NCI-H187 treated with DMSO at 0.1 percent for 48 hours (cell line): ENCODE results near the gene HABP2.

Experiments used
- DNase-seq: peaks from one replicate; lab custom pipeline; 2025; lab: John Stamatoyannopoulos, UW

The HABP2 gene

GRCh38 chr10:113557903-113558321, 5.1 kb downstream of the HABP2 start:
- DNase-seq = no peak

- no peak for DNase-seq
Measured at GRCh38 chr10:113560071-113560470, 7.2 kb downstream of the HABP2 start.

DNA sequence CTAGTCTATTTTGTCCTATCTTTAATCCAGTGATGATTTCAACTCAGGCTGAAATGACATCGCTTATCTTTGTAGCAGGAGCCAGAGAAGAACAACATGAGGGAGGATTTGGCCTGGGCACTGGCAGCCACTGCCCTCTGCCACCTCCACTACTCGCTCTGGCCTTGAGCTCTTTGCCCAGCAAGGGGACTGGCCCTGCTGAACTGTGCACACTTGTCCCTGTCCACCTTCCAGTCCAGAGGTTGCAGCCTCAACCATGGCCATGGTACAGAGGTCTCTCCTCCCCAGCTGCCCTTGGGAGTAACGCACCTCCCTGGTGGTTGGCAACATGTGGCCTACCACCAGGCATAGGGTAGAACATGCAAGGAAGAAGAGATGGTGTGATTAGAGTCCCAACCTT, 8.4 kb downstream of the HABP2 start:
- DNase-seq = no peak

DNA sequence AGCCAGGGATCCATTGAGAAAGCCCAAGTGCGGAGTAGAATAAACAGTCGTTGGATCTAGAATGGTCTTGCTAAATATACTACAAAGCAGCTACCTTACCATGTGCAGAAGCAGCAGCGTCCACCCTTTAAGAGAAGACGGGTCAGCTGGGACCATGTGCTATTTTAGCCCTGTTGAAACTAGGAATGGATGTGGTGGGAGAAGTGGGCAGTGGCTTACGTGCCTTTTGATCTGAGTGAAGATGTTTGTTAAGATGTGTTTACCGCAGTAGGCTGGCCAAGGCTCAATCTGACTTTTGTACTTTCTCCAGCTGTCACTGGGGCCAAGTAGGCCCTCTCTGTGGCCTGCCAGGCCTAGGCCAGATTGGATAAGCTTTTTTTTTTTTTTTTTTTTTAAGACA, 9.2 kb downstream of the HABP2 start:
- no peak for DNase-seq

DNA sequence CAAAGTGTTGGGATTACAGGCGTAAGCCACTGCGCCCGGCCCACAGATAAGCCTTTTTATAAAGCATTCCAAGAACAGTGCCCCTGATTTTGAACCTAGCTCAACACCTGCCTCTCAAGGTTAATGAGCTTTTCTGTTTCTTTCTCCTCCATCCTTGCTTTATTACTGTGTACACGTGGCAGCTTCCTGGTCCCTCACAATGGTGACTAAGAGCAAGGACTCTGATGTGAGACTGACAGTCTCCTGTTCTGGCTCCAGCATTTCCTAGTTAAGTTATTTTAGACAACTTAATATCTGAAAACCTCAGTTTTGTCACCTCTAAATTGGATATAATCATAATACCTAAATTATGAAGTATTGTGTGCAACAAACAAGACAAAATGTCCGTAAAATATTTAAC, 9.9 kb downstream of the HABP2 start:
- DNase-seq = no peak

DNA sequence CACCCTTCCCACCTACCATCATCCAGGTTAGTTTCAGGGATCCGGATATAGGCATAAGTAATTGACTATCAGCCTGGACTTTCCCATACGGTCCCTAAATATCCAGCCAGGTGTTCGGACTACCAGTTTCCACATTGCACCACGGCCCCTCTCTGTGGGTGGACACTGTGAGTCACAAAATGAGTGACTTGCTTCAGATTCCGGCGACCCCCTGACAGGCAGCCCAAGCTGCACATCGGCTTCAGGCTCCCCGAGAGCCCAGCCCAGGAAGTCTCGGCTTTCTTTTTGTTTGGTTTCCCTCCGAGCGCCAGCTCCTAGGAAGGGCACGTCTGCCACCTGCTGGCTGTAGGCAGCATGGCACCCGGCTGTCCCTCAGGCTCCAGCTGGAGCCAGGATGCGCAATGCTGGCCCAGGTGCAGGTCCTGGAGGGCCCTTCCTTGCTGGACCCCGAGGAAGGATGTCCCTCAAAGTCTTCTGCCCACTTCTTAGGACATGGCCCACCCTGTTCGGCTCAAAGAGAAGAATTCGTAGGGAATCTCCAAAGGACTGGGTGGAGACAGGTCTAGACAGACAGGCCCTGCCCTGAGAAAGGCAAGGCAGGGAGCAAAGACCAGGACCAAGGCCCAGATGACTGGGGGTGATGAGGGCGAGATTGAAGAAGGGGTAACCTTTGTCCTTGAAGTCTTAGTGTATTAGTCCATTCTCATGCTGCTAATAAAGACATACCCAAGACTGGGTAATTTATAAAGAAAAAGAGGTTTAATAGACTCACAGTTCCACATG, 10.6 kb downstream of the HABP2 start:
- no peak for DNase-seq

- DNase-seq = no peak
Measured at GRCh38 chr10:113565364-113565763, 12.5 kb downstream of the HABP2 start.

DNA sequence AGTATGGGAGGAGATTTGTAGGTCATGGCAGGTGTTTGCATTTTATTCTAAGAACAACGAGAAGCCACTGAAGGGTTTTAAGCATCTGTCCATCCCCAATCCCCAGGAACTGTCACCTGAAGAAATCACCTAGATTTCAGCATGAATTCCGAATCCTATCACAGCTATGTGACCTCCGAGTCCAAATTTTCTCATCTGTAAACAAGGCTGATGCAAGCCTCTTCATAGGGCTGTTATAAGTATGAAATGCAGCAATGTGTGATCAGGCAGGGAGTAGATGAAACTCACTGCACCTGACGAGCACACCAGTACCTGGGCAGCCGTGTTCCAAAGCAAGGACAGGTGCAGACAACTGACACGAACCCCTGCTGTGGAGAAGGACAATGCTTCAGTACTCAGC, 14.0 kb downstream of the HABP2 start:
- peak; percentile 66 for DNase-seq

DNA sequence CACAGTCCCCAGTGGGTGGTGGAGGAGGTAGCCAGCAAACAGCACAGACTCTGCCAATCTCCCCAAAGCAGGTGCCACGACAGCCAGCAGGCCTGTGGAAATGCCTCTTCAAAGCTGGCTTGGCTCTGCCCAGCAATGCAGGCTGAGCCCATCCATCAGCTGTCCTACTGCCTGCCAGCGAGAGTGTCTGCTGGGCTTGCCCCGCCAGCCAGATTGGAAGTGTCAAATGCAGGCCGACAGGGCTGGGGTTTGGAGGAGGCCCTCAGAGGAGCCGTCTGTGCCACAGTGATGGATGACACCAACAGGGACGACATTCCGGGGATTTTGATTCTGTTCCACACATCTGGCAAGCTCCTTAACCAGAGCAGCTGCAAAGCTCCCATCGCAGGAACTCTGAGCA, 16.7 kb downstream of the HABP2 start:
- DNase-seq = no peak

GRCh38 chr10:113572520-113573290, 19.9 kb downstream of the HABP2 start:
- DNase-seq = peak; percentile 30

DNA sequence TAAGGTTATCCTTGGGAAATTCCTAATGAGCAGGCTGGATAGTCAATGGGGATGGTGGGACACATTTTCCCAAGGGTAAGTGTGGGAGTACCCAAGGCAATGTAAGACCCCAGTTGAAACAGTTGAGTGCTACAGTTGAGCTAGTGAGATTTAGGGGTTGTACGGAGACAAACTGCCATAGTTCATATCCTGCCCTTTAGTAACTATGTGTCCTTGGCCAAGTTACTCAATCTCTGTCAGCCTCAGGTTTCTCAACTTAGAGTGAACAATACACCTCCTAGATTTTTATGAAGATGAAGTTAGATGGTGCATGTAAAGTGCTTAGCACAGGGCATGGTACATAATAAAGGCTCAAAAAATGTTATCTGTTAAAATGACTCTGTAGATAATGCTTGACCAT, 20.5 kb downstream of the HABP2 start:
- DNase-seq = no peak

- DNase-seq = no peak
Measured at GRCh38 chr10:113576852-113577251, 24.0 kb downstream of the HABP2 start.

DNA sequence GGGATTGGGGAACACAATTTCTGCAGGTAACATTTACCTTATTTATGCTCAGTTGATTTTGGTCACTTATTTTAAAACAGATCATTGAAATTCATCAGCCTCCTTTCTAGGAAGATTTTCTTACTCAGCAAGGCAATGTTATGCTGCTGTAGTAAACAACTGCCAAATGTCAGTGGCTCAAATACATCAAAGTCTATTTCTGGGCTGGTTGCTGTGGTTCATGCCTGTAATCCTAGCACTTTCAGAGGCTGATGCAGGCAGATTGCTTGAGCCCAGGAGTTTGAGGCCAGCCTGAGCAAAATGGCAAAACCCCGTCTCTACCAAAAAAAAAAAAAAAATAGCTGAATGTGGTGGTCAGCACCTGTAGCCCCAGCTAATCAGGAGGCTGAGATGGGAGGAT, 25.9 kb downstream of the HABP2 start:
- DNase-seq = no peak

- no peak for DNase-seq
Measured at GRCh38 chr10:113581092-113581491, 28.2 kb downstream of the HABP2 start.

DNA sequence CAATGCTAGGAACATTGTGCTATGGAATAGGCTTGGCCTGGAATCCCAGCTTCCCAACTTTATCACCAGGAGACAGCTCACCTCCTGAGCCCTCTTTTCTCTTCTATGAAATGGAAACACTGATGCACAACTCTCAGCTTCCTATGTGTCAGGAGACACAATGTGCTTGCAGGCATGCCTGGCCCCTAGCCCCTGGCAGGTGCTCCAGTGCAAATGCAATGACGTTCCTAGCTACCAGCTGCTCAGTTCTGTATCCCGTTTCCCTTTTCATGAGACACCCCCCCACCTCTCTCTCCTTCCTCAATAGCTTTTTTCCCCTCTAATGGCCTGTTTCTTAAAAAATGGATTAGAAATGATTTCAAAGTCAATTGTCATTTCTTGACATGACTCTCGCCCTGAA, 30.7 kb downstream of the HABP2 start:
- no peak for DNase-seq

- DNase-seq = no peak
Measured at GRCh38 chr10:113585949-113586348, 33.1 kb downstream of the HABP2 start.

DNA sequence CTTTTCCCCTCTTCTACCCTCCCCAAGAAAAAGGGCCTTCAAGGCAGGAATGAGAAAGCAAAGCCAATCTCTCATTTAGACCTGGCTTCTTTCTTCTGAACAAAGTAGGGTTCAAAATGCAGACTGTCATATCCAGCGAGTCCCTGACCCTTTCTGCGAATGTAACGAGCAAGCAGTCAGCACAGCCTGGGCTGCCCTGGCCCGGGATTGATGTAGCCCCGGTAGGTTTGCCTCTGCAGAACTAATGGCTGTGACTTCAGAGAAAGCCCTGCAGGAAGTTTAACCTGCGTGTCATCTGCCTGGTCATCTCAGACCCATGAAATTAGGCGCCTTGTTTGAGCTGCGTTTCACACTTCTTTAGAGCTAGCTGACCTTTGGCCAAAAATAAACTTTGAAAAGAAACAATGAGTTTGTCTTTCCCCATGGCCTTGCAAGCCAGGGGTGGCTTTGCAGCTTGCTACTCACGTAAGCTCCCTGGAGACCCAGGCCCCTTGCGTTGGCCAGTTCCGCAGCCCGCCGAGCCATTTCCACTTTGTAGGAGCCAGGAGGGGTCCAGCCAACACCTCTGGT, 36.4 kb downstream of the HABP2 start:
- DNase-seq = no peak

- no peak for DNase-seq
Measured at GRCh38 chr10:113590581-113590980, 37.7 kb downstream of the HABP2 start.

DNA sequence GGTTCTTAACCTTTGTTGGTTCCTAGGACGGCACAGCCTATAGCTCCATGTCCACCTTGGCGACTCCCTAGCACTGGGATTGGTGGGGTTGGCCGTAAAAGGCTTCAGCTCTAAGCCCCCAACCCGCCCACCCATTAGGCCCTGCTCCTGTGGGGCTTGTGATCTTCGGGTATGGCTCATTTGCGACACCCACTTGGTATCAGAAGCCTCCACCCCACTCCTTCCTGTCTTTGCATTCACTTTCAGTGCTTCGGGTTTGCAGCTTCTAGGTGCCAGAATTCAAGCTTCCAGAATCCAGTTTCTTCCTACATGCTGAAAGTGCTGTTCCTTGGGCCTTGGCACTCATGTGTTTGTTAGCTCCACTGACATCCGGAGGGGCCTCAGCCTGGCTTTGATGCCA, 39.5 kb downstream of the HABP2 start:
- no peak for DNase-seq

DNA sequence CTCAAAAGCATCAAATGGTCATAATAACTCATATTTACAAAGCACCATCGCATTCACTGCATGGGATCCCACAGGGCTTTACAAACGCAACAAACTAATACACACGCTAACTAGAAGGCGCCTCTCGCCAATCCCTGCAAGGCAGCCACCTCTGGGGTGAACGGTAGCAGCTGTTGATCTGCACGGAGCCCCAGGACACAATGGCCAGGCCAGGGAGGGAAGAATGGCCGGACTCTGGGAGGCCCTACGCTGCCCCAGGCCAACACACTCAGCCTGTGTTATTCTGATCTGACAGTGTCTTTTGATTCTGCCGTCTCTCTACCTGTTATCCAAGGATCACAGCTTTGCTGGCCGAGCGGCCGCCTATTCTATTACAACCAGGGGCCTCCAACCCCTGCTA, 41.8 kb downstream of the HABP2 start:
- DNase-seq = no peak

DNA sequence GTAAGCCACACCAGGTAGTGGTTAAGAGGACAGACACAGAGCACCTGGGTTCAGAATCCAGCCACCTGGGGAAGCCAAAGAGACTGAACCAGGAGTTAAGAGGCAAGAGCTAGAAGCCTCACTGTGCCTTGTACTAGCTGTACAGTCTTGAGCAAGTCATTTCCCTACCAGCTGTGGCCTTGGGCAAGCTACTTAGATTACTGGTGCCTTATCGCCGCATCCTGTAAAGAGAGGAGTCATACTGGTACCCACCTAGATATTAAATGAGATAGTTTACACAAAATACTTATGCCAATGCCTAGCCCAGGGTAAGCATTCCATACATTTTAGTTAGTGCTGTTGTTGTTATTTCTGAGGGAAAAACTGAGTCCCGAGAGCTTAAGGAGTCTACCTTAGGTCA, 47.7 kb downstream of the HABP2 start:
- DNase-seq = no peak

GRCh38 chr10:113603057-113603777, 50.4 kb downstream of the HABP2 start:
- no peak for DNase-seq

- DNase-seq = no peak
Measured at GRCh38 chr10:113604572-113604971, 51.7 kb downstream of the HABP2 start.
